Subcutaneous adipose tissue (tissue), 4 donors: Measurements from ENCODE around the gene ABCF2. TPM values are rescaled to one million over a fixed set of nuclear protein-coding genes. Genes with fewer than 3 reads are reported as not detected.

Source experiments
- total RNA-seq, 4 donors: library from RNA; depleted of rRNA; stranded (reverse); fragments of >200 nt; gene quantifications; one replicate each; pipeline ENCODE4 v1.1.0, GENCODE V29; 2016
- TF ChIP-seq, protein P1 (sequence below): fragments of 450-650 bp; IDR thresholded peaks from one replicate; pipeline ENCODE4 v1.5.1; 2016; ENCODE audit warnings: low read depth, mild to moderate bottlenecking, control low read depth, antibody characterized with exemption, moderate library complexity

Gene ABCF2
- total RNA-seq, 4 donors from 2014 or later = 21.2 to 34.7 (median 29.3) TPM

GRCh38 chr7:151206914-151207313 lies 20.1 kb downstream of the ABCF2 start:
- TF ChIP-seq, protein P1, sequence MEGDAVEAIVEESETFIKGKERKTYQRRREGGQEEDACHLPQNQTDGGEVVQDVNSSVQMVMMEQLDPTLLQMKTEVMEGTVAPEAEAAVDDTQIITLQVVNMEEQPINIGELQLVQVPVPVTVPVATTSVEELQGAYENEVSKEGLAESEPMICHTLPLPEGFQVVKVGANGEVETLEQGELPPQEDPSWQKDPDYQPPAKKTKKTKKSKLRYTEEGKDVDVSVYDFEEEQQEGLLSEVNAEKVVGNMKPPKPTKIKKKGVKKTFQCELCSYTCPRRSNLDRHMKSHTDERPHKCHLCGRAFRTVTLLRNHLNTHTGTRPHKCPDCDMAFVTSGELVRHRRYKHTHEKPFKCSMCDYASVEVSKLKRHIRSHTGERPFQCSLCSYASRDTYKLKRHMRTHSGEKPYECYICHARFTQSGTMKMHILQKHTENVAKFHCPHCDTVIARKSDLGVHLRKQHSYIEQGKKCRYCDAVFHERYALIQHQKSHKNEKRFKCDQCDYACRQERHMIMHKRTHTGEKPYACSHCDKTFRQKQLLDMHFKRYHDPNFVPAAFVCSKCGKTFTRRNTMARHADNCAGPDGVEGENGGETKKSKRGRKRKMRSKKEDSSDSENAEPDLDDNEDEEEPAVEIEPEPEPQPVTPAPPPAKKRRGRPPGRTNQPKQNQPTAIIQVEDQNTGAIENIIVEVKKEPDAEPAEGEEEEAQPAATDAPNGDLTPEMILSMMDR = no peak

DNA sequence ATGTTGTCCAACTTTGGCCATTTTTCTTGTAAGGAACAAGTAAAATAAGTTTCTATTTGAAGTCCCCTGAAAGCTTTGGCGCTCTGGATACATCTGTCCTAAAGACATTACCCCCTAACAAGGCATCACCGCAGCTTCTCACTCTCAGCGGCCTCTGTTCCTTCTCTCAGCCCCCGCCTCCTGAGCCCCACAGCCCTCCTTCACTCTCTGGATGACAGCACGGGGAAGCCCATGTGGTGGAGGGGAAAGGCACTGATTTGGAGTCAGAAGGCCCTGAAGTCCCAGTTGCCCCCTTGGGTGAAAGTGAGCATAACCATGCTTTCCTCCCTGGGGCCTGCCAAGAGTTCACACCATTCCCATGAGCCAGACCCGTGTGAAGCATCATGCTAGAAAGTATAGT lies 21.3 kb downstream of the ABCF2 start:
- TF ChIP-seq, protein P1 = no peak

GRCh38 chr7:151204383-151205032 lies 22.5 kb downstream of the ABCF2 start:
- TF ChIP-seq, protein P1 = no peak

DNA sequence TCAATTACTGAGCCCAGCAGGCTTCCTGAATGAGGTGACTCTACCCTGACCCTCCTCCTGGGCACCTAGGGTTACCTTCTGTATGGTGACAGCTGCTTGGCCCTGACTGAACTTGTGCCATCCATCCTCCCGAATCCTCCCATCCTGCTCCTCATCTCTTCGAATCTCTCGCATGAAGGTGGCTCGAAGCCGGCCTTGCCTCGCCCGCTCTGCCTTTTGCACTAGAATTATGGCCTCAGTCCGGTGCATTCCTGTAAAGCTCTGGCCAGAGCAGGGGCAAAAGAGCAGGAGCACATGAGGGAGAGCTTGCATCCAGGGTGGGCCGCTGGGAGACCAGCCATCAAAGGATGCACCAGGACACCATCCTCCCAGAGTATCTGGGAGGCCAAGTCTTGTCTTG lies 24.2 kb downstream of the ABCF2 start:
- TF ChIP-seq, protein P1 = no peak

DNA sequence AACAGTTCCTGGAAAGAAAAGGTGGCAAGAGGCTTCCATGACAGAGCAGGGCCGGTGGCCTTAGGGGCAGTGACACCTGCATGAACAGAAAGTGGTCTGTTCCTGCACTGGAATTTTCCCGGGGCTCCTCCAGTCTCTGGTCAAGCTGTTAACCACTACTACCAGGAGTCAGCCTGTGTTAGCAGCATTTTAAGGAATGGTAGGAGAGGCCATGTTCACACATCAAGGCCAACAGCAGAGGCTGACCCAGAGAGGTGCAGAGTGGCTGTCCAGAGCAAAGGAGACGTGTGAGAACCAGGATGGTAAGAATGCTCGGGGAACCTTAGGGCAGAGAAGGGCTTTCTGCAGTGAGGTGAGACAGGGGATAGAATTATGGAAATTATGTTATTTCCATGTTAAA lies 25.3 kb downstream of the ABCF2 start:
- TF ChIP-seq, protein P1 = no peak

DNA sequence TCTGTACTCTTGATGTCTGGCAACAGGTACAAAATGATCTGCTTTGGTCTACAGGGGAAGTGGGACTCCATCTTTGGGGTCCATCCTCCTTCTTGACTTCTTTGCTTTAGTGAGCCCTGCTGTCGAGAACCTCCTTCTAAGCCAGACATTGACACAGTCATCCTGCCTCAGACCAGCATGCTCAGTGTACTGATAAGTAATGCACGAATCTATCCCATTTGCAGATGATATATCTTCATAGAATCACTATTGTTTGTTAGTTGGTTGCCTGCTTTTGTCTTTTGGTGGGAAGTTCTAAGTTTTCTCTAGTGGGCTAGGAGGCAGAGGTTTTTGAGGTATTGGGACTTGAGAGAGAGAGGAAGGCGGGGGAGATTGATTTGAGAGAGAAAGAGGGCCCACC lies 25.7 kb downstream of the ABCF2 start:
- TF ChIP-seq, protein P1 = no peak

DNA sequence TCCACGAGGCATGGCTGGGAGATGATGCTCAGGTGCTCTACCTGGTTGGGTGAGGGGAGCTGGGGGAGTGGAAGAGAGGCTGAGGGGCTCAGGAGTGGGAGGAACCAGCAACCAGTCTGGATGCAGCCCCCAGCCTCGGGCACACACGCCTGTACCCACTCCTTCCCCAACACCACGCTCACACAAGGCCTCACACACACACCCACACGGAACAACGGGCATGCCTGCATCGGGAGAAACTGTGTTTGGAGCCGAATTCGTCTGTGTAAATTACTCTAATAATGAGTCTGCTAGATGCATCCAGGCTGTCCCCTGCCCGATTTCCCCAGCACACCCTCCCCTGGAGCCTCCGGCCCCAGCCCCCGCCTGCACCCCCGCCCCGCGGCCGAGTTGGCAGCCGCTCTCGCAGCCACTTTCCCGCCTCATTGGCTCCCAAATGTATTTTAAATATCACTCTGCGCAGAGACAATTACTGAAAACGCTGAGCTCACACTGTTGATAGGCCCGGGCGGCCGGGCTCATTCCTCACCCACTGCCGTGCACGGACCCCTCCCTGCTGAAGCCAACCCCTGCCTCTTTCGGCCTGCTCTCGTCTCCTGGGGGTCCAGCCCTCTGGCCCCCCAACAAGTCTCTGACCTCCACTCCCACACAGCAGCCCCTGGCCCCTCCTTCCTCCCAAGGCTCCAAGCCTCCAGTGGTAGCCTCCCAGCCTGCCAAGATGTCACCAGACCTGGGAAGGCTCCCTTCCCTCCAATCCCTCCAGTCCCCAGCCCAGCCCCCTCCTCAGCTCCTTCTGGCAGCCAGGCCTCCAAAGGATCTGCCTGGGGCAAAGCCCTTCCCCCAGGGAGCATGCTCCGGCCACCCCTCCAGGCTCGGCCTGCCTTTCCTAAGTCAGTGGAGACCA lies 27.8 kb downstream of the ABCF2 start:
- TF ChIP-seq, protein P1 = no peak
